H1 (cell line): ENCODE measurements around the gene KRTAP2-3. TPM values are rescaled to one million over a fixed set of nuclear protein-coding genes. Genes with fewer than 3 reads are reported as not detected.

ENCODE experiments used
- CTCF ChIA-PET: fragments of 300-600 bp; sonication (Branson Sonifier 250); formaldehyde crosslinking; loops from one replicate; lab custom pipeline; 2021; ENCODE audit not compliant: partially characterized antibody; lab: Charles Lee
- POLR2A ChIA-PET: fragments of 300-600 bp; sonication (Branson Sonifier 250); formaldehyde crosslinking; loops from one replicate; lab custom pipeline; 2021; ENCODE audit warnings: inconsistent platforms; ENCODE audit not compliant: partially characterized antibody; lab: Charles Lee
- DNase-seq, 2 experiments: peaks; one replicate each; pipeline versions ENCODE4 v3.0.0 to v3.0.0-alpha.2; 2010 to 2022; ENCODE audit warnings: low spot score in 2 of 2, low read depth in 1 of 2, mixed read lengths in 1 of 2
- FAIRE-seq: peaks from 2 replicates; lab custom pipeline; 2011; peaks lifted over from hg19 to GRCh38; lab: Jason Lieb, UNC
- H2AFZ ChIP-seq: 2 replicates; pipeline ENCODE4 v1.8.1; 2012; ENCODE audit warnings: low read length, inconsistent platforms
- H2AK5ac ChIP-seq: 2 replicates; pipeline ENCODE4 v1.6.1; 2013; ENCODE audit warnings: low read depth, low read length
- H2BK120ac ChIP-seq: replicated peaks from 2 replicates; pipeline ENCODE3; 2013; ENCODE audit warnings: low read depth, low read length, inconsistent platforms
- H2BK12ac ChIP-seq: 2 replicates; pipeline ENCODE4 v1.6.1; 2013; ENCODE audit warnings: low read depth, low read length
- H2BK15ac ChIP-seq: 2 replicates; pipeline ENCODE4 v1.6.1; 2013; ENCODE audit warnings: low read length
- H2BK20ac ChIP-seq: 2 replicates; pipeline ENCODE4 v1.6.1; 2013; ENCODE audit warnings: low read length
- H2BK5ac ChIP-seq: 2 replicates; pipeline ENCODE4 v1.6.1; 2013; ENCODE audit warnings: low read depth, low read length
- H3K14ac ChIP-seq: 2 replicates; pipeline ENCODE4 v1.6.1; 2013; ENCODE audit warnings: inconsistent platforms; ENCODE audit not compliant: insufficient read length
- H3K18ac ChIP-seq: 2 replicates; pipeline ENCODE4 v1.6.1; 2013; ENCODE audit warnings: low read length; ENCODE audit errors: extremely low read depth
- H3K23ac ChIP-seq: 2 replicates; pipeline ENCODE4 v1.6.1; 2013; ENCODE audit warnings: inconsistent platforms; ENCODE audit not compliant: insufficient read length
- H3K23me2 ChIP-seq: 2 replicates; pipeline ENCODE4 v1.6.1; 2013; ENCODE audit warnings: low read depth, low read length
- H3K27ac ChIP-seq: 2 replicates; pipeline ENCODE4 v1.6.1; 2011; ENCODE audit warnings: low read depth, low read length, inconsistent platforms
- H3K27me3 ChIP-seq, 4 experiments: replicated peaks in 1 of 4; 1 replicate in 1 of 4; 2 replicates in 3 of 4; pipeline versions ENCODE4 v1.6.1 to v1.8.1; 2011 to 2013; ENCODE audit warnings: low read length in 3 of 4, mild to moderate bottlenecking in 3 of 4, inconsistent platforms in 2 of 4, mixed read lengths in 2 of 4, moderate library complexity in 1 of 4; ENCODE audit not compliant: control insufficient read depth in 3 of 4, insufficient read depth in 3 of 4; ENCODE audit errors: extremely low read depth in 1 of 4
- H3K36me3 ChIP-seq, 4 experiments: 2 replicates each; pipeline versions ENCODE4 v1.6.1 to v1.8.1; 2011 to 2013; ENCODE audit warnings: mild to moderate bottlenecking in 4 of 4, low read length in 3 of 4, moderate library complexity in 2 of 4, control low read depth in 1 of 4, inconsistent platforms in 1 of 4; ENCODE audit not compliant: insufficient read depth in 4 of 4, control insufficient read depth in 2 of 4
- H3K4ac ChIP-seq: replicated peaks from 2 replicates; pipeline ENCODE3; 2013; ENCODE audit warnings: low read length, low read depth, mixed read lengths, inconsistent platforms; ENCODE audit not compliant: insufficient read length
- H3K4me1 ChIP-seq, 4 experiments: replicated peaks in 1 of 4; 1 replicate in 1 of 4; 2 replicates in 3 of 4; pipeline versions ENCODE4 v1.6.1 to v1.8.1; 2011 to 2013; ENCODE audit warnings: low read length in 3 of 4, inconsistent platforms in 2 of 4, mixed read lengths in 1 of 4; ENCODE audit not compliant: insufficient read depth in 4 of 4, control insufficient read depth in 3 of 4
- H3K4me2 ChIP-seq, 2 experiments: 2 replicates each; pipeline versions ENCODE4 v1.6.1 to v1.8.1; 2011 to 2013; ENCODE audit warnings: low read depth in 2 of 2, low read length in 2 of 2, control low read depth in 1 of 2, inconsistent platforms in 1 of 2, mild to moderate bottlenecking in 1 of 2; ENCODE audit not compliant: insufficient read depth in 1 of 2
- H3K4me3 ChIP-seq, 4 experiments: fragments of 200-600, 300-600 bp in 1 of 4; sonication (generic), shearing (Covaris generic), sonication (Bioruptor Twin) in 1 of 4; 2 replicates each; pipeline versions ENCODE4 v1.5.1 to v1.8.1; 2011 to 2016; ENCODE audit warnings: low read length in 4 of 4, low read depth in 3 of 4, control low read depth in 2 of 4, inconsistent platforms in 2 of 4, mild to moderate bottlenecking in 2 of 4, mixed read lengths in 1 of 4, moderate library complexity in 1 of 4; ENCODE audit not compliant: insufficient read depth in 2 of 4; ENCODE audit errors: extremely low read depth in 1 of 4
- H3K56ac ChIP-seq: replicated peaks from 2 replicates; pipeline ENCODE3; 2013; ENCODE audit warnings: low read depth, mild to moderate bottlenecking, mixed read lengths, low read length, inconsistent platforms; ENCODE audit not compliant: insufficient read length
- H3K79me1 ChIP-seq: 2 replicates; pipeline ENCODE4 v1.6.1; 2013; ENCODE audit warnings: low read depth, low read length, control low read depth
- H3K79me2 ChIP-seq, 2 experiments: 2 replicates each; pipeline versions ENCODE4 v1.6.1 to v1.8.1; 2012 to 2013; ENCODE audit warnings: low read length in 2 of 2, mild to moderate bottlenecking in 2 of 2, inconsistent platforms in 1 of 2; ENCODE audit not compliant: insufficient read depth in 2 of 2, control insufficient read depth in 1 of 2
- H3K9ac ChIP-seq, 4 experiments: replicated peaks in 1 of 4; 1 replicate in 1 of 4; 2 replicates in 3 of 4; pipeline versions ENCODE4 v1.6.1 to v1.8.1; 2011 to 2013; ENCODE audit warnings: low read depth in 3 of 4, low read length in 3 of 4, control low read depth in 2 of 4, mild to moderate bottlenecking in 2 of 4, moderate library complexity in 2 of 4, inconsistent platforms in 1 of 4; ENCODE audit errors: extremely low read depth in 1 of 4
- H3K9me3 ChIP-seq, 2 experiments: 2 replicates each; pipeline versions ENCODE4 v1.6.1 to v1.8.1; 2012 to 2013; ENCODE audit warnings: mild to moderate bottlenecking in 2 of 2, moderate library complexity in 2 of 2, control low read depth in 1 of 2, inconsistent platforms in 1 of 2, low read depth in 1 of 2, low read length in 1 of 2, mixed read lengths in 1 of 2; ENCODE audit not compliant: insufficient read depth in 2 of 2
- H4K20me1 ChIP-seq, 2 experiments: replicated peaks in 1 of 2; 2 replicates each; pipeline versions ENCODE3 to v1.8.1; 2011 to 2013; ENCODE audit warnings: inconsistent platforms in 2 of 2, low read length in 2 of 2, mild to moderate bottlenecking in 1 of 2; ENCODE audit not compliant: insufficient read depth in 2 of 2, control insufficient read depth in 1 of 2
- H4K5ac ChIP-seq: 2 replicates; pipeline ENCODE4 v1.6.1; 2013; ENCODE audit warnings: low read length, low read depth, mixed read lengths, inconsistent platforms; ENCODE audit not compliant: insufficient read length
- H4K8ac ChIP-seq: 2 replicates; pipeline ENCODE4 v1.8.0; 2013; ENCODE audit warnings: mild to moderate bottlenecking, moderate library complexity, low read length, inconsistent platforms; ENCODE audit not compliant: insufficient read depth; ENCODE audit errors: extremely low read depth
- H4K91ac ChIP-seq: replicated peaks from 2 replicates; pipeline ENCODE3; 2013; ENCODE audit warnings: low read length, mixed read lengths, inconsistent platforms; ENCODE audit not compliant: insufficient read length
- KDM4A ChIP-seq: IDR thresholded peaks from one replicate; pipeline ENCODE4 v1.7.1; 2012; ENCODE audit warnings: low read depth, mild to moderate bottlenecking, moderate library complexity, low read length, inconsistent platforms; ENCODE audit not compliant: severe bottlenecking
- RAD21 ChIP-seq, 2 experiments: IDR thresholded peaks in 1 of 2; conservative IDR thresholded peaks in 1 of 2; 2 replicates each; pipeline ENCODE4 v1.6.1; 2011; ENCODE audit warnings: low read depth in 2 of 2, low read length in 2 of 2, improper control_type of control experiment in 1 of 2, inconsistent platforms in 1 of 2, mild to moderate bottlenecking in 1 of 2, moderate library complexity in 1 of 2
- RNF2 ChIP-seq: fragments of 200-900, 300-1000 bp; sonication (generic); IDR thresholded peaks from 2 replicates; pipeline ENCODE4 v1.7.1; 2016; ENCODE audit warnings: borderline replicate concordance, low read depth, mild to moderate bottlenecking, antibody characterized with exemption, low read length; ENCODE audit not compliant: poor library complexity, severe bottlenecking; ENCODE audit errors: missing control alignments
- RXRA ChIP-seq: IDR thresholded peaks from 2 replicates; pipeline ENCODE4 v1.6.1; 2011; ENCODE audit warnings: low read depth, mild to moderate bottlenecking, low read length, moderate library complexity; ENCODE audit not compliant: insufficient read depth
- SAP30 ChIP-seq: fragments of 300-600 bp; sonication (generic); IDR thresholded peaks from 2 replicates; pipeline ENCODE4 v1.7.1; 2012; ENCODE audit warnings: low read length, moderate library complexity, mild to moderate bottlenecking, inconsistent platforms; ENCODE audit not compliant: insufficient read depth, insufficient replicate concordance
- WGBS, 2 experiments: shearing (Covaris generic) in 1 of 2; methylation state at CpG; one replicate each; pipeline versions ENCODE4 v1.1.6 to v1.1.7; 2013 to 2015; ENCODE audit warnings: low lambda C conversion rate in 2 of 2, mixed read lengths in 2 of 2, inconsistent platforms in 1 of 2, low coverage in 1 of 2, missing lambda C conversion rate in 1 of 2; ENCODE audit not compliant: insufficient replicate concordance in 2 of 2, insufficient coverage in 1 of 2, insufficient read length in 1 of 2; ENCODE audit errors: extremely low coverage in 1 of 2, missing lambda C conversion rate in 1 of 2; 5-methylcytosine and 5-hydroxymethylcytosine counted together
- polyA plus RNA-seq, 7 experiments: library from polyadenylated mRNA; depleted of rRNA in 3 of 7; stranded (reverse) in 5 of 7; unstranded in 2 of 7; fragments of >200 nt in 5 of 7; fragments of 200-250 nt in 2 of 7; gene quantifications; 1 replicate in 5 of 7; 2 replicates in 1 of 7; 4 replicates in 1 of 7; pipeline versions ENCODE4 v1.2.1 to v1.2.3, GENCODE V29; 2011 to 2013; ENCODE audit warnings: missing spikeins in 2 of 7, mixed read lengths in 2 of 7
- total RNA-seq: library from RNA; stranded (reverse); fragmentation: NEBNext Ultra II Directional; extraction: Animal tissue kit (Norgen Biotek cat#: 25700); gene quantifications from 2 replicates; pipeline ENCODE4 v1.2.1, GENCODE V29; 2021

KRTAP2-3 gene
- total and polyA plus RNA-seq, 2 of the 8 experiments (the other 6 are each of a cell fraction or from before 2014, with no cell fraction given): not detected

GRCh38 chr17:41049110-41049509 lies 10.8 kb downstream of the KRTAP2-3 start:
- CTCF ChIA-PET: interaction anchor here (0.6 to 1.0 kb wide), 3 partner anchors 10 to 85 kb away, joined by 3 read pairs; no protein-coding TSS in a partner anchor
- no peaks in the 10 kb centered on the region for H3K9me3 ChIP-seq
- TF ChIP-seq RAD21 (IDR thresholded peaks at IDR 0.05 in 1 of 2, conservative IDR thresholded peaks at IDR 0.05 in 1 of 2; ENCODE audit: low read depth in 2 of 2, low read length in 2 of 2) (no peak), RNF2 (no peak), KDM4A (no peak), SAP30 (no peak), RXRA (no peak)

More at GRCh38 chr17:41049110-41049509, 10.8 kb downstream of the KRTAP2-3 start:
- H3K4ac ChIP-seq: no peak overlapping the region
- no peak overlapping the region for H3K23ac ChIP-seq
- no peaks in the 10 kb centered on the region for H3K36me3 ChIP-seq
- no peak overlapping the region for H4K8ac ChIP-seq
- H4K5ac ChIP-seq: no peak overlapping the region
- H2BK5ac ChIP-seq: no peak overlapping the region
- no peak overlapping the region for H2BK12ac ChIP-seq
- no peaks in the 10 kb centered on the region for H3K23me2 ChIP-seq
- H3K4me1 ChIP-seq: peaks cover 0 to 2% (median 0%) of the 10 kb centered on the region in 4 experiments; a peak in 1 of 7 replicates
- no peaks in the 10 kb centered on the region for H3K79me2 ChIP-seq
- H2BK15ac ChIP-seq: no peak overlapping the region
- no peak overlapping the region for H2BK120ac ChIP-seq
- no peak overlapping the region for H3K18ac ChIP-seq
- no peak overlapping the region for H3K56ac ChIP-seq
- no peak overlapping the region for H3K27ac ChIP-seq
- H2BK20ac ChIP-seq: no peak overlapping the region
- H3K14ac ChIP-seq: no peak overlapping the region
- no peaks in the 10 kb centered on the region for H3K27me3 ChIP-seq
- H3K4me2 ChIP-seq: no peak overlapping the region
- no peaks in the 10 kb centered on the region for H4K20me1 ChIP-seq
- H2AFZ ChIP-seq: no peak overlapping the region
- no peak overlapping the region for H3K4me3 ChIP-seq
- no peak overlapping the region for H2AK5ac ChIP-seq
- H3K79me1 ChIP-seq: no peaks in the 10 kb centered on the region
- 59% methylated on average over 2 of the region's 2 CpGs; no CpG with 5 or more reads in 1 of the 2 experiments for WGBS, 2 experiments
- POLR2A ChIA-PET: no interaction called here
- no peak overlapping the region for H4K91ac ChIP-seq
- FAIRE-seq: no peak
- no peak overlapping the region for H3K9ac ChIP-seq
- no peak for DNase-seq
